GM21723 (cell line): Measurements from ENCODE around the gene DAP.
"Not testable (repeated sequence)": the region's sequence is repeated elsewhere in the genome, so short reads cannot be mapped to it uniquely, and the experiment has no call there.

Experiments
- ATAC-seq: cut with Tn5 transposase; IDR thresholded peaks from one replicate; pipeline ENCODE4 v1.9.1; 2021; ENCODE audit warnings: mild to moderate bottlenecking, moderate library complexity; ENCODE audit not compliant: unreplicated experiment

The DAP gene

GRCh38 chr5:10761185-10761932, at the start of gene DAP:
Gene DAP, minus strand, starts transcription at chr5:10761234. Its CDS starts 166 bp downstream, at chr5:10761068.
- ATAC-seq: peak; percentile 75

GRCh38 chr5:10808347-10809226, 47.6 kb upstream of the DAP start:
- ATAC-seq: no peak

GRCh38 chr5:10801931-10802666, 41.1 kb upstream of the DAP start:
- no peak for ATAC-seq

GRCh38 chr5:10800852-10801251, 39.8 kb upstream of the DAP start:
- ATAC-seq: no peak

- ATAC-seq: no peak
These were observed 36.2 kb upstream of the DAP start for GRCh38 chr5:10797261-10797660.

- ATAC-seq: no peak
These were observed 32.8 kb upstream of the DAP start for GRCh38 chr5:10793785-10794184.

- no peak for ATAC-seq
These were observed 31.3 kb upstream of the DAP start for GRCh38 chr5:10792336-10792735.

GRCh38 chr5:10789726-10790125, 28.7 kb upstream of the DAP start:
- ATAC-seq: no peak

GRCh38 chr5:10789021-10789420, 28.0 kb upstream of the DAP start:
- ATAC-seq: no peak

GRCh38 chr5:10788358-10788757, 27.3 kb upstream of the DAP start:
- ATAC-seq: no peak

GRCh38 chr5:10786835-10787234, 25.8 kb upstream of the DAP start:
- no peak for ATAC-seq

- not testable (repeated sequence) for ATAC-seq
These were observed 19.2 kb upstream of the DAP start for GRCh38 chr5:10780208-10780607.

- no peak for ATAC-seq
These were observed 18.6 kb upstream of the DAP start for GRCh38 chr5:10779592-10779991.

GRCh38 chr5:10778179-10778910, 17.3 kb upstream of the DAP start:
- ATAC-seq: no peak

GRCh38 chr5:10775646-10776045, 14.6 kb upstream of the DAP start:
- no peak for ATAC-seq

GRCh38 chr5:10772901-10773585, 12.0 kb upstream of the DAP start:
- ATAC-seq: no peak

- ATAC-seq: no peak
These were observed 7.4 kb upstream of the DAP start for GRCh38 chr5:10768328-10768899.

- ATAC-seq: no peak
These were observed 1.9 kb upstream of the DAP start for GRCh38 chr5:10762776-10763500.
